WTC11 (cell line): ENCODE measurements around the gene NANOGP8. TPM values are rescaled to one million over a fixed set of nuclear protein-coding genes. Genes with fewer than 3 reads are reported as not detected.

Experiments used
- ATAC-seq: fragments of 200-7000 bp; cut with Tn5 transposase; 2 replicates; pipeline ENCODE4 v1.10.0; 2021; ENCODE audit warnings: mild to moderate bottlenecking, moderate library complexity
- CTCF ChIA-PET: fragments of 300-600 bp; sonication (Branson Sonifier 250); formaldehyde crosslinking; loops from one replicate; lab custom pipeline; 2021; ENCODE audit warnings: antibody characterized with exemption; lab: Charles Lee
- POLR2A ChIA-PET: fragments of 350-600 bp; sonication (Branson Sonifier 250); formaldehyde crosslinking; loops from one replicate; lab custom pipeline; 2021; ENCODE audit warnings: antibody characterized with exemption; lab: Charles Lee
- DNase-seq: peaks from one replicate; pipeline ENCODE4 v3.0.0; 2021; ENCODE audit warnings: low spot score
- H3K27ac Mint-ChIP-seq: 2 replicates; pipeline ENCODE4 v1.8.0; 2021; ENCODE audit warnings: mixed read lengths
- H3K27me3 Mint-ChIP-seq: 2 replicates; pipeline ENCODE4 v1.8.0; 2021; ENCODE audit warnings: low read depth, mild to moderate bottlenecking, moderate library complexity, mixed read lengths
- H3K36me3 Mint-ChIP-seq: 2 replicates; pipeline ENCODE4 v1.8.0; 2021; ENCODE audit warnings: mixed read lengths
- H3K4me1 Mint-ChIP-seq: 2 replicates; pipeline ENCODE4 v1.8.0; 2022; ENCODE audit warnings: mixed read lengths
- H3K4me3 Mint-ChIP-seq: 2 replicates; pipeline ENCODE4 v1.8.0; 2021; ENCODE audit warnings: mild to moderate bottlenecking, moderate library complexity, mixed read lengths
- H3K9me3 Mint-ChIP-seq: 2 replicates; pipeline ENCODE4 v1.8.0; 2021; ENCODE audit warnings: mixed read lengths
- CREB1 ChIP-seq: sonication (generic); formaldehyde crosslinking; IDR thresholded peaks from 2 replicates; pipeline ENCODE4 v1.8.0; 2023; ENCODE audit warnings: mild to moderate bottlenecking, missing genetic modification reagents
- EMX1 ChIP-seq: fragments of 250-450 bp; sonication (Bioruptor Pico); IDR thresholded peaks from 2 replicates; pipeline ENCODE4 v1.8.0; 2021; ENCODE audit warnings: mild to moderate bottlenecking
- ESRRA ChIP-seq: sonication (generic); formaldehyde crosslinking; IDR thresholded peaks from 2 replicates; pipeline ENCODE4 v1.8.1; 2022; ENCODE audit warnings: mild to moderate bottlenecking, missing genetic modification reagents, borderline replicate concordance
- GRHL2 ChIP-seq: fragments of 250-450 bp; sonication (Bioruptor Pico); IDR thresholded peaks from 2 replicates; pipeline ENCODE4 v1.8.0; 2022; ENCODE audit warnings: mild to moderate bottlenecking, moderate library complexity; ENCODE audit not compliant: insufficient replicate concordance, severe bottlenecking
- IRF2 ChIP-seq: sonication (generic); formaldehyde crosslinking; IDR thresholded peaks from 2 replicates; pipeline ENCODE4 v1.8.0; 2022; ENCODE audit warnings: low read depth, missing genetic modification reagents, borderline replicate concordance
- JAZF1 ChIP-seq: fragments of 250-450 bp; sonication (Bioruptor Pico); IDR thresholded peaks from 2 replicates; pipeline ENCODE4 v1.9.0; 2021; ENCODE audit warnings: moderate library complexity, mild to moderate bottlenecking, inconsistent platforms
- MXD4 ChIP-seq: fragments of 250-450 bp; sonication (Bioruptor Pico); IDR thresholded peaks from 2 replicates; pipeline ENCODE4 v1.8.0; 2021; ENCODE audit warnings: mild to moderate bottlenecking, moderate library complexity, borderline replicate concordance
- NFATC4 ChIP-seq: fragments of 250-450 bp; sonication (Bioruptor Pico); IDR thresholded peaks from 2 replicates; pipeline ENCODE4 v1.9.0; 2021; ENCODE audit warnings: mild to moderate bottlenecking
- NFE2L1 ChIP-seq: sonication (generic); formaldehyde crosslinking; IDR thresholded peaks from 2 replicates; pipeline ENCODE4 v1.8.1; 2023; ENCODE audit warnings: missing genetic modification reagents
- NR2C2 ChIP-seq: sonication (generic); formaldehyde crosslinking; IDR thresholded peaks from 2 replicates; pipeline ENCODE4 v1.8.0; 2022; ENCODE audit warnings: mild to moderate bottlenecking, missing genetic modification reagents
- PRRX2 ChIP-seq: fragments of 250-450 bp; sonication (Bioruptor Pico); IDR thresholded peaks from 2 replicates; pipeline ENCODE4 v1.8.0; 2021; ENCODE audit warnings: mild to moderate bottlenecking
- RELA ChIP-seq: sonication (generic); formaldehyde crosslinking; IDR thresholded peaks from 2 replicates; pipeline ENCODE4 v1.8.1; 2022; ENCODE audit warnings: missing genetic modification reagents, mild to moderate bottlenecking, borderline replicate concordance
- SMAD4 ChIP-seq: sonication (generic); formaldehyde crosslinking; IDR thresholded peaks from 2 replicates; pipeline ENCODE4 v1.8.0; 2022; ENCODE audit warnings: mild to moderate bottlenecking, missing genetic modification reagents
- SOX15 ChIP-seq: fragments of 250-450 bp; sonication (Bioruptor Pico); IDR thresholded peaks from 2 replicates; pipeline ENCODE4 v1.9.0; 2021; ENCODE audit warnings: mild to moderate bottlenecking
- SP1 ChIP-seq: sonication (generic); formaldehyde crosslinking; conservative IDR thresholded peaks from 2 replicates; pipeline ENCODE4 v1.8.1; 2022; ENCODE audit warnings: missing genetic modification reagents
- ZNF219 ChIP-seq: sonication (generic); formaldehyde crosslinking; IDR thresholded peaks from 2 replicates; pipeline ENCODE4 v1.8.0; 2023; ENCODE audit warnings: missing genetic modification reagents, mild to moderate bottlenecking, borderline replicate concordance
- ZNF317 ChIP-seq: sonication (generic); formaldehyde crosslinking; IDR thresholded peaks from 2 replicates; pipeline ENCODE4 v1.8.1; 2023; ENCODE audit warnings: low read depth, mild to moderate bottlenecking, moderate library complexity, missing genetic modification reagents, borderline replicate concordance
- total RNA-seq: library from RNA; stranded (reverse); gene quantifications from 3 replicates; pipeline ENCODE4 v1.2.3, GENCODE V29; 2021
- TF ChIP-seq, protein P1 (sequence below): sonication (generic); formaldehyde crosslinking; IDR thresholded peaks from 2 replicates; pipeline ENCODE4 v1.8.0; 2023; ENCODE audit warnings: mild to moderate bottlenecking, missing genetic modification reagents
- TF ChIP-seq, protein P2 (sequence below): sonication (generic); formaldehyde crosslinking; IDR thresholded peaks from 2 replicates; pipeline ENCODE4 v1.8.1; 2022; ENCODE audit warnings: mild to moderate bottlenecking, moderate library complexity, missing genetic modification reagents
- TF ChIP-seq, protein P3 (sequence below): sonication (generic); formaldehyde crosslinking; IDR thresholded peaks from 2 replicates; pipeline ENCODE4 v1.8.0; 2022; ENCODE audit warnings: mild to moderate bottlenecking, missing genetic modification reagents

The NANOGP8 gene
- total RNA-seq, 1 experiment from 2014 or later, result 2.1 TPM

DNA sequence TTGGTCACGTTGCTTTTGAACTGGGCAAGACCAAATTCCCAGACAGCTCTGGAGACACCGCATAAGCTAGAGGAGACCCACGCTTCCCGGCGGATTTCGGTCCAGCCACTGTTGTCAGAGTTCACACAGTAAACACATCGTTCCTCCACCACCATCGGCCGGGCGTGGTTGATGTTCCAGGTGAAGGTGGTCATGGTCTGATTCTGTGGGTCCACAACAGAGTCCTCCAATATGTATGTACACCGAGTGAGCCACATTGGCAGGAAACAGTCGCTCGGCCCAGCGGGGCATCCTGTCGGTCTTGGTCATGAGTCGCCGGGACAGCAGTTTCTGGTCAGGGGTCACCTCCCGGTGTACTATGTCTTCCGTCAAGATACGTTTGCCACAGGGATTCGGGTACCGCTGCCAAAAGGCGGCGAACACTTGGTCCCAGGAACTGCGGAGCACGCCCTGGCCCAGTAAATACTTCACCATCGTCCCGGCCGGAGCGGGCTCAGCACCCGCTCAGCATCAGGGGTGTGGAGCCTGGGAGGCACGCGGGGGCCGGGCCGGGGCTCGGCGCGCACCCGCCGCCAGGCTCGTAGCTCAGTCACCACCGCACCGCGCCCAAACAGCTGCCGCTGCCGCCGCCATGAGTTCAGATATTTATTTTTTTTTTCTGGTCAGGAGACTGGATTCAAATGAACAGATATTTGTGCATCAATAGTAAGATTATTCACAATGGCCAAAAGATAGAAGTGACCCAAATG is 36.7 kb upstream of the NANOGP8 start:
- Mint-ChIP-seq H3K36me3 (peaks cover 5% of the 10 kb centered on the region), H3K27ac (no peak overlapping the region), H3K27me3 (no peaks in the 10 kb centered on the region), H3K4me3 (no peak overlapping the region), H3K4me1 (peaks cover 21% of the 10 kb centered on the region), H3K9me3 (peaks cover 14% of the 10 kb centered on the region)
- ChIA-PET CTCF (no interaction called here), POLR2A (no interaction called here)
- DNase-seq (no peak), ATAC-seq (no peak)
- no peak for TF ChIP-seq NR2C2 (CRISPR knock-in tag)
- TF ChIP-seq JAZF1, result no peak
- no peak for TF ChIP-seq ESRRA

DNA sequence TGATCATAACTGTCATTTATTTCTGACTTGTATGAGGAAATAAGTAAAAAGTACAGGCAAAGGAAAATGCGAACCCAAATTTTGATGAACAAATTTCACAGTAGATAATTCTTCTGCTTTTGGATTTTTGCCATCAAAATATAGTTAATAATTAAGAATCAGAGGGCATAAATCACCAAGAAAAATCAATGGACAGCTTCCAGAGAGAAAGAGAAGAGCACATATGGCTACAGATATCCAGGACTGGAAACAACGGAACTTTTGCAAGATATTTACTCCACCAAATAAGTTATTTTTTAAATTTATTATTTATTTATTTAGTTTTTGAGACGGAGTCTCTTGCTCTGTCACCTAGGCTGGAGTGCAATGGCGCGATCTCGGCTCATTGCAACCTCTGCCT is 35.1 kb upstream of the NANOGP8 start:
- H3K27ac Mint-ChIP-seq, result no peak overlapping the region
- peaks cover 5% of the 10 kb centered on the region for H3K9me3 Mint-ChIP-seq
- no peaks in the 10 kb centered on the region for H3K27me3 Mint-ChIP-seq
- no peak for ATAC-seq
- H3K4me3 Mint-ChIP-seq, result no peak overlapping the region
- ChIA-PET CTCF (no interaction called here), POLR2A (no interaction called here)
- peaks cover 5% of the 10 kb centered on the region for H3K36me3 Mint-ChIP-seq
- no peak for DNase-seq
- peaks cover 30% of the 10 kb centered on the region for H3K4me1 Mint-ChIP-seq
- TF ChIP-seq SP1 (CRISPR knock-in tag), result no peak
- no peak for TF ChIP-seq ZNF317 (CRISPR knock-in tag)
- TF ChIP-seq PRRX2 (CRISPR knock-in tag), result no peak
- TF ChIP-seq RELA (CRISPR knock-in tag), result no peak
- no peak for TF ChIP-seq NFATC4 (CRISPR knock-in tag)
- no peak for TF ChIP-seq JAZF1
- no peak for TF ChIP-seq SOX15 (CRISPR knock-in tag)
- no peak for TF ChIP-seq CREB1 (CRISPR knock-in tag)
- TF ChIP-seq, protein P1, sequence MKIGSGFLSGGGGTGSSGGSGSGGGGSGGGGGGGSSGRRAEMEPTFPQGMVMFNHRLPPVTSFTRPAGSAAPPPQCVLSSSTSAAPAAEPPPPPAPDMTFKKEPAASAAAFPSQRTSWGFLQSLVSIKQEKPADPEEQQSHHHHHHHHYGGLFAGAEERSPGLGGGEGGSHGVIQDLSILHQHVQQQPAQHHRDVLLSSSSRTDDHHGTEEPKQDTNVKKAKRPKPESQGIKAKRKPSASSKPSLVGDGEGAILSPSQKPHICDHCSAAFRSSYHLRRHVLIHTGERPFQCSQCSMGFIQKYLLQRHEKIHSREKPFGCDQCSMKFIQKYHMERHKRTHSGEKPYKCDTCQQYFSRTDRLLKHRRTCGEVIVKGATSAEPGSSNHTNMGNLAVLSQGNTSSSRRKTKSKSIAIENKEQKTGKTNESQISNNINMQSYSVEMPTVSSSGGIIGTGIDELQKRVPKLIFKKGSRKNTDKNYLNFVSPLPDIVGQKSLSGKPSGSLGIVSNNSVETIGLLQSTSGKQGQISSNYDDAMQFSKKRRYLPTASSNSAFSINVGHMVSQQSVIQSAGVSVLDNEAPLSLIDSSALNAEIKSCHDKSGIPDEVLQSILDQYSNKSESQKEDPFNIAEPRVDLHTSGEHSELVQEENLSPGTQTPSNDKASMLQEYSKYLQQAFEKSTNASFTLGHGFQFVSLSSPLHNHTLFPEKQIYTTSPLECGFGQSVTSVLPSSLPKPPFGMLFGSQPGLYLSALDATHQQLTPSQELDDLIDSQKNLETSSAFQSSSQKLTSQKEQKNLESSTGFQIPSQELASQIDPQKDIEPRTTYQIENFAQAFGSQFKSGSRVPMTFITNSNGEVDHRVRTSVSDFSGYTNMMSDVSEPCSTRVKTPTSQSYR (CRISPR knock-in tag), result no peak
- TF ChIP-seq, protein P2, sequence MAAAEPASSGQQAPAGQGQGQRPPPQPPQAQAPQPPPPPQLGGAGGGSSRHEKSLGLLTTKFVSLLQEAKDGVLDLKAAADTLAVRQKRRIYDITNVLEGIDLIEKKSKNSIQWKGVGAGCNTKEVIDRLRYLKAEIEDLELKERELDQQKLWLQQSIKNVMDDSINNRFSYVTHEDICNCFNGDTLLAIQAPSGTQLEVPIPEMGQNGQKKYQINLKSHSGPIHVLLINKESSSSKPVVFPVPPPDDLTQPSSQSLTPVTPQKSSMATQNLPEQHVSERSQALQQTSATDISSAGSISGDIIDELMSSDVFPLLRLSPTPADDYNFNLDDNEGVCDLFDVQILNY, result no peak

DNA sequence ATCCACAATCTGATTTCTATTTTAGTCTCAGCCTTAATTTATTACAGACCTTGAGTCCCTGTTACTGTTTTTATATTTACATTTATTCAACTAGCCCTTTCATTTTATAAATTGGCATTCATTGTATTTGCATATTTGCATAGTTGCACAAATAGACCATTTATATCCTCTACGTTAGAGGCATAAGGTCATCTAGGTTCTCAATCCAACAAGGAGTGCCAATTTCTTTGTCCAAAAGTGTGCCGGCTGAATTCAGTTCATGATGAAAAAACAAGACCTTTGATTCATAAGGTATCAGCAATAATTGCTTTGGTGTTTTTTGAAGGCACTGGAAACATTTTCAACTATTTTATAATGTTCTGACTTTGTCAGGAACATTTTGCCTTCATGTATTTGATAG is 33.9 kb upstream of the NANOGP8 start:
- POLR2A ChIA-PET, result no interaction called here
- TF ChIP-seq NFE2L1 (CRISPR knock-in tag), result no peak
- TF ChIP-seq, protein P3, sequence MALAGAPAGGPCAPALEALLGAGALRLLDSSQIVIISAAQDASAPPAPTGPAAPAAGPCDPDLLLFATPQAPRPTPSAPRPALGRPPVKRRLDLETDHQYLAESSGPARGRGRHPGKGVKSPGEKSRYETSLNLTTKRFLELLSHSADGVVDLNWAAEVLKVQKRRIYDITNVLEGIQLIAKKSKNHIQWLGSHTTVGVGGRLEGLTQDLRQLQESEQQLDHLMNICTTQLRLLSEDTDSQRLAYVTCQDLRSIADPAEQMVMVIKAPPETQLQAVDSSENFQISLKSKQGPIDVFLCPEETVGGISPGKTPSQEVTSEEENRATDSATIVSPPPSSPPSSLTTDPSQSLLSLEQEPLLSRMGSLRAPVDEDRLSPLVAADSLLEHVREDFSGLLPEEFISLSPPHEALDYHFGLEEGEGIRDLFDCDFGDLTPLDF, result no peak
- TF ChIP-seq GRHL2 (CRISPR knock-in tag), result no peak
- TF ChIP-seq IRF2, result no peak
- no peak for TF ChIP-seq SP1 (CRISPR knock-in tag)
- no peak for TF ChIP-seq SMAD4 (CRISPR knock-in tag)
- no peak for TF ChIP-seq EMX1 (CRISPR knock-in tag)
- no peak for TF ChIP-seq ZNF219
- TF ChIP-seq MXD4 (CRISPR knock-in tag), result no peak
- H3K9me3 Mint-ChIP-seq, result peaks cover 5% of the 10 kb centered on the region
- H3K36me3 Mint-ChIP-seq, result peaks cover 5% of the 10 kb centered on the region
- CTCF ChIA-PET, result no interaction called here
- H3K4me1 Mint-ChIP-seq, result peaks cover 33% of the 10 kb centered on the region
- no peak for DNase-seq
- no peak overlapping the region for H3K4me3 Mint-ChIP-seq
- no peak overlapping the region for H3K27ac Mint-ChIP-seq
- no peak for ATAC-seq
- no peaks in the 10 kb centered on the region for H3K27me3 Mint-ChIP-seq
